Psoas muscle (tissue), 8 donors: ENCODE results near the gene COL13A1. TPM values are rescaled to one million over a fixed set of nuclear protein-coding genes. Genes with fewer than 3 reads are reported as not detected.

Experiments
- ATAC-seq, 4 donors: fragments of 200-7000 bp; cut with Tn5 transposase; one replicate each; pipeline ENCODE4 v1.9.1; 2020; ENCODE audit warnings: moderate library complexity in 3 of 4, mild to moderate bottlenecking in 2 of 4
- DNase-seq, 2 donors: peaks; one replicate each; pipeline ENCODE4 v3.0.0-alpha.2; 2020
- H3K27ac ChIP-seq: fragments of 200-600 bp; one replicate; pipeline ENCODE4 v1.8.0; 2022
- H3K27me3 ChIP-seq, 3 donors: fragments of 200-600 bp in 1 of 3; one replicate each; pipeline versions ENCODE4 v1.6.1 to v1.8.0; 2013 to 2022; ENCODE audit warnings: low read length in 2 of 3, mild to moderate bottlenecking in 2 of 3, moderate library complexity in 1 of 3; ENCODE audit not compliant: insufficient read depth in 3 of 3
- H3K36me3 ChIP-seq, 2 donors: fragments of 200-600 bp in 1 of 2; one replicate each; pipeline versions ENCODE4 v1.6.1 to v1.8.0; 2013 to 2022; ENCODE audit warnings: low read depth in 1 of 2, mild to moderate bottlenecking in 1 of 2, moderate library complexity in 1 of 2; ENCODE audit not compliant: insufficient read depth in 1 of 2
- H3K4me1 ChIP-seq: fragments of 200-600 bp; one replicate; pipeline ENCODE4 v1.8.0; 2022
- H3K4me3 ChIP-seq: fragments of 200-600 bp; one replicate; pipeline ENCODE4 v1.8.0; 2022; ENCODE audit warnings: mild to moderate bottlenecking
- H3K9me3 ChIP-seq: fragments of 200-600 bp; one replicate; pipeline ENCODE4 v1.8.0; 2022
- WGBS, 3 donors: extraction: QIAGEN DNeasy Blood & Tissue Kit; methylation state at CpG; one replicate each; pipeline versions ENCODE4 v1.1.6 to v1.1.7; 2013; 5-methylcytosine and 5-hydroxymethylcytosine counted together
- intact Hi-C, 2 donors: fragments of 100-400 bp; cut with DNase I; formaldehyde crosslinking; loops; one replicate each; pipeline versions ENCODE4 v1.11.0 to v1.14.2; 2022
- polyA plus RNA-seq, 3 donors: library from polyadenylated mRNA; stranded (reverse); fragments of 200-250 nt; gene quantifications; one replicate each; pipeline ENCODE4 v1.2.3, GENCODE V29; 2013
- total RNA-seq, 4 donors: library from RNA; stranded (reverse); fragmentation: NEBNext Ultra II Directional in 2 of 4; extraction: Animal tissue kit (Norgen Biotek cat#: 25700) in 2 of 4; gene quantifications; one replicate each; pipeline versions ENCODE4 v1.2.1 to v1.2.4, GENCODE V29; 2021 to 2023
- TF ChIP-seq, protein P1 (sequence below): fragments of 200-600 bp; IDR thresholded peaks from one replicate; pipeline ENCODE4 v1.8.0; 2022; ENCODE audit warnings: antibody characterized with exemption
- donor health status: healthy with polysubstance abuse.
- donor health status: DM: no; HTN: no; CAD: no; lungs with moderate emphysema.
- donor health status: Bipolar disorder and iron deficiency.
- donor health status: healthy.
- donor health status: DM: yes; HTN: yes; CAD: no.
- donor health status: DM: no; HTN: no; CAD: no.
- donor health status: DM: no; HTN: no; CAD: no.
- donor health status: DM: yes; HTN: yes; CAD: no.

COL13A1 gene
- total and polyA plus RNA-seq, 7 donors = 0.35 to 10.7 (median 2.6) TPM

- Histone ChIP-seq H3K27me3 (no peaks in the 10 kb centered on the region), H3K27ac (no peak overlapping the region), H3K4me3 (no peak overlapping the region), H3K4me1 (no peaks in the 10 kb centered on the region), H3K9me3 (no peaks in the 10 kb centered on the region), H3K36me3 (no peaks in the 10 kb centered on the region)
- WGBS, 3 donors = 41 to 65% (median 52%) methylated on average over 3 of the region's 3 CpGs
- ATAC-seq (no peak), DNase-seq (no peak)
- TF ChIP-seq, protein P1, sequence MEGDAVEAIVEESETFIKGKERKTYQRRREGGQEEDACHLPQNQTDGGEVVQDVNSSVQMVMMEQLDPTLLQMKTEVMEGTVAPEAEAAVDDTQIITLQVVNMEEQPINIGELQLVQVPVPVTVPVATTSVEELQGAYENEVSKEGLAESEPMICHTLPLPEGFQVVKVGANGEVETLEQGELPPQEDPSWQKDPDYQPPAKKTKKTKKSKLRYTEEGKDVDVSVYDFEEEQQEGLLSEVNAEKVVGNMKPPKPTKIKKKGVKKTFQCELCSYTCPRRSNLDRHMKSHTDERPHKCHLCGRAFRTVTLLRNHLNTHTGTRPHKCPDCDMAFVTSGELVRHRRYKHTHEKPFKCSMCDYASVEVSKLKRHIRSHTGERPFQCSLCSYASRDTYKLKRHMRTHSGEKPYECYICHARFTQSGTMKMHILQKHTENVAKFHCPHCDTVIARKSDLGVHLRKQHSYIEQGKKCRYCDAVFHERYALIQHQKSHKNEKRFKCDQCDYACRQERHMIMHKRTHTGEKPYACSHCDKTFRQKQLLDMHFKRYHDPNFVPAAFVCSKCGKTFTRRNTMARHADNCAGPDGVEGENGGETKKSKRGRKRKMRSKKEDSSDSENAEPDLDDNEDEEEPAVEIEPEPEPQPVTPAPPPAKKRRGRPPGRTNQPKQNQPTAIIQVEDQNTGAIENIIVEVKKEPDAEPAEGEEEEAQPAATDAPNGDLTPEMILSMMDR = no peak
- intact Hi-C loops = loop anchor here in 1 of 2 donors (10.0 kb wide), 1 partner anchor 133 kb away; no protein-coding TSS in a partner anchor
Observed at GRCh38 chr10:69781576-69781975, 20.1 kb upstream of the COL13A1 start.

- no peaks in the 10 kb centered on the region for H3K27me3 ChIP-seq
- DNase-seq = no peak
- H3K27ac ChIP-seq = no peak overlapping the region
- intact Hi-C loops = loop anchor here in 1 of 2 donors (10.0 kb wide), 1 partner anchor 131 kb away; no protein-coding TSS in a partner anchor
- no peaks in the 10 kb centered on the region for H3K4me1 ChIP-seq
- no peaks in the 10 kb centered on the region for H3K9me3 ChIP-seq
- TF ChIP-seq, protein P1 = no peak
- whole genome bisulfite sequencing, 3 donors = 53 to 65% (median 53%) methylated on average over 2 of the region's 2 CpGs
- H3K36me3 ChIP-seq = no peaks in the 10 kb centered on the region
- no peak for ATAC-seq
- H3K4me3 ChIP-seq = no peak overlapping the region
Observed at GRCh38 chr10:69783515-69783914, 18.2 kb upstream of the COL13A1 start.

GRCh38 chr10:69786791-69787190 is 14.9 kb upstream of the COL13A1 start:
- Histone ChIP-seq H3K9me3 (no peaks in the 10 kb centered on the region), H3K36me3 (no peaks in the 10 kb centered on the region), H3K4me3 (no peak overlapping the region), H3K27ac (no peak overlapping the region), H3K4me1 (no peaks in the 10 kb centered on the region), H3K27me3 (no peaks in the 10 kb centered on the region)
- TF ChIP-seq, protein P1 = peak; percentile 39
- WGBS, 3 donors = 48 to 85% (median 73%) methylated on average over 1 of the region's 1 CpG
- intact Hi-C loops = loop anchor here (2.0 to 10.0 kb wide), 2 partner anchors 128 kb away; no protein-coding TSS in a partner anchor
- DNase-seq = no peak
- ATAC-seq = peak; percentile 53 to 77 (median 66)

DNA sequence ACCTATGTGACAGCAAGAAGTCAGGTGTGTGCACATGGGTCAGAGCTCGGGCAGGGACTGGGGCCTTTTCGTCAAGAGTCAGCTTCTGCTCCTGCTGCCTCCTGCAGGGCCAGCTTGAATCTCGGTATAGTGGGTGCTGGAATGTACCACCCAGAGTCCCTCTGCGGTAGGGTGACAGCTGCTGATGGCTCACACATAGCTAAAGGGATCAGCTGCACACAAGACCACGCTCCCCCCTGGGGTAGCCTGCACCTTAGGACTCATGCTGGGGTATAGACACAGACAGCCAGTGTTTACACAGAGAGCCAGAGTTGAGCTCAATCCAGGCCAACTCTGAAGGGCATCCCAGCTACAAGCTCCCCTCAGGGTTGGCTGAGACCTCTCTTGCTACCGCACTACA is 14.0 kb upstream of the COL13A1 start:
- no peaks in the 10 kb centered on the region for H3K27me3 ChIP-seq
- WGBS, 3 donors = 77 to 92% (median 83%) methylated on average over 6 of the region's 6 CpGs
- no peak overlapping the region for H3K4me3 ChIP-seq
- DNase-seq (peak in 1 of 2 donors; percentile 13), ATAC-seq (no peak)
- no peaks in the 10 kb centered on the region for H3K4me1 ChIP-seq
- no peaks in the 10 kb centered on the region for H3K36me3 ChIP-seq
- H3K9me3 ChIP-seq = no peaks in the 10 kb centered on the region
- H3K27ac ChIP-seq = no peak overlapping the region
- TF ChIP-seq, protein P1 = no peak
- intact Hi-C loops = loop anchor here (2.0 to 10.0 kb wide), 2 partner anchors 127 kb away; no protein-coding TSS in a partner anchor

DNA sequence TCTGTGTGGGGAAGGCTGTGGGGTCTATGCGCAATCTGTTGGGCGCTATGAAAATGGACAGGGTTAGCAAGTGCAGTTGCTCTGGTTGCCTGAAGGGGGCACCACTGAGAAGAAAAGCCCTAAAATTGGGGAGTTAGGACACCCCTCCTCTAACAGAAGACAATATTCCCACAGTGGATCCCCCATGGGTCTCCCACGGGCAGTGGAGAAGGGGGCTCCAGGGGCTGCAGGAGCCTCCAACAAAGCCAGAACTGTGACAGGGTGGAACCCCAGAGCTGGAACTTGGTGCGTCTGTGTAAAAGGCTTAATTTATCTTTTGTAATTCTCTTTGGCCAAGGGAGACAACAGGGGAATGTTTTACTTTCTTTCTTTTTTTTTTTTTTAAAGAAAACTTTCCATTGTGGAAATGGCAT is 12.5 kb upstream of the COL13A1 start:
- TF ChIP-seq, protein P1 = no peak
- Histone ChIP-seq H3K36me3 (no peaks in the 10 kb centered on the region), H3K9me3 (no peaks in the 10 kb centered on the region), H3K4me3 (no peak overlapping the region), H3K4me1 (no peaks in the 10 kb centered on the region), H3K27ac (no peak overlapping the region), H3K27me3 (no peaks in the 10 kb centered on the region)
- intact Hi-C loops = loop anchor here in 1 of 2 donors (10.0 kb wide), 1 partner anchor 126 kb away; no protein-coding TSS in a partner anchor
- WGBS, 3 donors = 71 to 75% (median 75%) methylated on average over 4 of the region's 4 CpGs
- ATAC-seq (peak in 1 of 4 donors; percentile 32), DNase-seq (no peak)
